ENCODE results near the gene PTPRN2. TPM values are rescaled to one million over a fixed set of nuclear protein-coding genes. Genes with fewer than 3 reads are reported as not detected.

The PTPRN2 gene
- total RNA-seq, 1 experiment from 2014 or later, result 2.1 TPM

DNA sequence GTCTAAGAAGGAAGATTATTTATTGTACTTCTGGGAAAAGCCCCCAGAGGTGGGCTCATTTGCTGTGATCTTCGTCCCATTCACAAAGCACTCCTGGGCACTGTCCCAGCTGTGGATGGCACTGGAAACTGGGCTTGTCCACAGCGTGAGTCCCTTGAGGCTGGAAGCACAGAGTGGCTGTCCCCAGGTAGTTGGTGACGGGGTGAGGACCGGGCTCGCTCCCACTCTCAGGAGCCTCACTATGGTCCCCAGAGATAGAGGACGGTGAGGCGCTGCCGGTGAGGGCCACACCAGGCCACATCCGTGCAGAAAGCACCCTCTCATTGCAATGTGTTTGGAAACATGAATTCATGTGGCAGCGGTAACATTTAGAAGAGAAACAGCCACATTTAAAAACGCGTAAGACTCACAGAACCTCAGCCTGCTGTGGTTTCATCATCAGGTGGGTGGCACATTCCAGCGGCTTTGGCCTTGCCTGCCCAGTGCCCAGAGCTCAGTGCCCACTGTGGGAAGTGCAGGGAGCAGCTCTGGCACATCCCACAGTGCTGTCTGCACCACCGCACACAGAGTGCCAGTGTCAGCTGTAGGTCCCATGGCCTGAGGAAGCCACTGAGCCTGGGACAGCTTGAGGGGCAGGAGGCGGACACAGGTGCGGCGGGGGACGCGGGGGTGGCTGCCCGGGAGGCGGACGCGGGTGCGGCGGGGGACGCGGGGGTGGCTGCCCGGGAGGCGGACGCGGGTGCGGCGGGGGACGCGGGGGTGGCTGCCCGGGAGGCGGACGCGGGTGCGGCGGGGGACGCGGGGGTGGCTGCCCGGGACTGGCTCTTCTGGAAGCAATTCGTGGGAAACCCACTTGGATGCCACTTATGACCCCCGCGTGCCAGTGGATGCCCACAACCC, 801.0 kb downstream of the PTPRN2 start:
- H3K4me1 ChIP-seq (ENCODE audit: control insufficient read depth in 1 of 2, insufficient read depth in 2 of 2, low read length in 2 of 2), result no peaks in the 10 kb centered on the region
- RAD21 ChIA-PET (ENCODE audit: low non-redundant PET in 1 of 2, low total read pairs in 2 of 2, uncharacterized antibody in 2 of 2, unreplicated experiment in 2 of 2), result no interaction called here
- H3K27ac ChIP-seq (ENCODE audit: low read depth, low read length), result no peak overlapping the region
- no TSS peak for BruUV-seq (replicated peaks)
- no peaks in the 10 kb centered on the region for H4K20me1 ChIP-seq (ENCODE audit: insufficient read depth)
- no peak overlapping the region for H3K4me2 ChIP-seq (ENCODE audit: low read length)
- H3K9ac ChIP-seq (ENCODE audit: low read length), result no peak overlapping the region
- H3K27me3 ChIP-seq (ENCODE audit: insufficient read depth, low read length), result no peaks in the 10 kb centered on the region
- ATAC-seq, result no peak
- POLR2A ChIA-PET, result no interaction called here
- H3K9me3 ChIP-seq (ENCODE audit: control insufficient read depth in 1 of 2, insufficient read depth in 1 of 2, low read depth in 1 of 2, low read length in 2 of 2), result no peaks in the 10 kb centered on the region
- no peaks in the 10 kb centered on the region for H3K79me2 ChIP-seq (ENCODE audit: insufficient read depth, low read length)
- H3K9me2 ChIP-seq (ENCODE audit: insufficient read depth), result no peaks in the 10 kb centered on the region
- no peak overlapping the region for H2AFZ ChIP-seq (ENCODE audit: low read depth, low read length, poor library complexity, severe bottlenecking)
- TF ChIP-seq, protein P1, sequence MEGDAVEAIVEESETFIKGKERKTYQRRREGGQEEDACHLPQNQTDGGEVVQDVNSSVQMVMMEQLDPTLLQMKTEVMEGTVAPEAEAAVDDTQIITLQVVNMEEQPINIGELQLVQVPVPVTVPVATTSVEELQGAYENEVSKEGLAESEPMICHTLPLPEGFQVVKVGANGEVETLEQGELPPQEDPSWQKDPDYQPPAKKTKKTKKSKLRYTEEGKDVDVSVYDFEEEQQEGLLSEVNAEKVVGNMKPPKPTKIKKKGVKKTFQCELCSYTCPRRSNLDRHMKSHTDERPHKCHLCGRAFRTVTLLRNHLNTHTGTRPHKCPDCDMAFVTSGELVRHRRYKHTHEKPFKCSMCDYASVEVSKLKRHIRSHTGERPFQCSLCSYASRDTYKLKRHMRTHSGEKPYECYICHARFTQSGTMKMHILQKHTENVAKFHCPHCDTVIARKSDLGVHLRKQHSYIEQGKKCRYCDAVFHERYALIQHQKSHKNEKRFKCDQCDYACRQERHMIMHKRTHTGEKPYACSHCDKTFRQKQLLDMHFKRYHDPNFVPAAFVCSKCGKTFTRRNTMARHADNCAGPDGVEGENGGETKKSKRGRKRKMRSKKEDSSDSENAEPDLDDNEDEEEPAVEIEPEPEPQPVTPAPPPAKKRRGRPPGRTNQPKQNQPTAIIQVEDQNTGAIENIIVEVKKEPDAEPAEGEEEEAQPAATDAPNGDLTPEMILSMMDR (IDR thresholded peaks at IDR 0.05 in 2 of 3, conservative IDR thresholded peaks at IDR 0.05 in 1 of 3; ENCODE audit: borderline replicate concordance in 1 of 3, insufficient read depth in 1 of 3, low read depth in 2 of 3, low read length in 2 of 3), result no peak
- TF ChIP-seq POLR2AphosphoS5 (IDR thresholded peaks at IDR 0.05; ENCODE audit: low read depth, low read length) (no peak), ZNF274 (IDR thresholded peaks at IDR 0.05; ENCODE audit: low read depth, low read length) (no peak), POLR2A (IDR thresholded peaks at IDR 0.05; ENCODE audit: borderline replicate concordance, extremely low read depth, insufficient read depth, insufficient read length) (no peak), YY1 (IDR thresholded peaks at IDR 0.05; ENCODE audit: extremely low read depth, insufficient replicate concordance, low read depth, low read length) (no peak), EGR1 (IDR thresholded peaks at IDR 0.05; ENCODE audit: low read depth) (no peak), ELF1 (IDR thresholded peaks at IDR 0.05; ENCODE audit: borderline replicate concordance, low read depth) (no peak), SP1 (IDR thresholded peaks at IDR 0.05; ENCODE audit: low read depth) (no peak), SRF (IDR thresholded peaks at IDR 0.05; ENCODE audit: low read depth) (no peak), SIN3A (IDR thresholded peaks at IDR 0.05; ENCODE audit: low read depth) (no peak), ZFX (IDR thresholded peaks at IDR 0.05) (no peak)
- TF ChIP-seq, protein P2, sequence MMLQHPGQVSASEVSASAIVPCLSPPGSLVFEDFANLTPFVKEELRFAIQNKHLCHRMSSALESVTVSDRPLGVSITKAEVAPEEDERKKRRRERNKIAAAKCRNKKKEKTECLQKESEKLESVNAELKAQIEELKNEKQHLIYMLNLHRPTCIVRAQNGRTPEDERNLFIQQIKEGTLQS (IDR thresholded peaks at IDR 0.05), result no peak
- TF ChIP-seq, protein P3, sequence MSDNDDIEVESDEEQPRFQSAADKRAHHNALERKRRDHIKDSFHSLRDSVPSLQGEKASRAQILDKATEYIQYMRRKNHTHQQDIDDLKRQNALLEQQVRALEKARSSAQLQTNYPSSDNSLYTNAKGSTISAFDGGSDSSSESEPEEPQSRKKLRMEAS (IDR thresholded peaks at IDR 0.05), result no peak
- TF ChIP-seq, protein P4, sequence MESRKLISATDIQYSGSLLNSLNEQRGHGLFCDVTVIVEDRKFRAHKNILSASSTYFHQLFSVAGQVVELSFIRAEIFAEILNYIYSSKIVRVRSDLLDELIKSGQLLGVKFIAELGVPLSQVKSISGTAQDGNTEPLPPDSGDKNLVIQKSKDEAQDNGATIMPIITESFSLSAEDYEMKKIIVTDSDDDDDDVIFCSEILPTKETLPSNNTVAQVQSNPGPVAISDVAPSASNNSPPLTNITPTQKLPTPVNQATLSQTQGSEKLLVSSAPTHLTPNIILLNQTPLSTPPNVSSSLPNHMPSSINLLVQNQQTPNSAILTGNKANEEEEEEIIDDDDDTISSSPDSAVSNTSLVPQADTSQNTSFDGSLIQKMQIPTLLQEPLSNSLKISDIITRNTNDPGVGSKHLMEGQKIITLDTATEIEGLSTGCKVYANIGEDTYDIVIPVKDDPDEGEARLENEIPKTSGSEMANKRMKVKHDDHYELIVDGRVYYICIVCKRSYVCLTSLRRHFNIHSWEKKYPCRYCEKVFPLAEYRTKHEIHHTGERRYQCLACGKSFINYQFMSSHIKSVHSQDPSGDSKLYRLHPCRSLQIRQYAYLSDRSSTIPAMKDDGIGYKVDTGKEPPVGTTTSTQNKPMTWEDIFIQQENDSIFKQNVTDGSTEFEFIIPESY (IDR thresholded peaks at IDR 0.05; ENCODE audit: extremely low read depth, insufficient replicate concordance, low read length), result no peak
- intact Hi-C loops (cut with micrococcal nuclease), result no loop called here
- CTCF ChIA-PET, result no interaction called here
- H3K4me3 ChIP-seq (replicated peaks in 1 of 2; ENCODE audit: low read depth in 1 of 2, low read length in 2 of 2), result no peak overlapping the region
- no peak for DNase-seq (ENCODE audit: low read depth, low spot score)
- no peaks in the 10 kb centered on the region for H3K36me3 ChIP-seq (ENCODE audit: control insufficient read depth in 1 of 2, insufficient read depth in 2 of 2, low read length in 2 of 2)
